Nephron progenitor cell (in vitro differentiated cells): Measurements from ENCODE around the gene HGF.

Source experiments
- DNase-seq: peaks from one replicate; pipeline ENCODE4 v3.0.0; 2021
- H3K27ac Mint-ChIP-seq: 2 replicates; pipeline ENCODE4 v1.8.0; 2021; ENCODE audit warnings: mild to moderate bottlenecking, moderate library complexity, mixed read lengths
- H3K27me3 Mint-ChIP-seq: 2 replicates; pipeline ENCODE4 v1.8.0; 2021; ENCODE audit warnings: mild to moderate bottlenecking, low read depth, mixed read lengths; ENCODE audit not compliant: poor library complexity
- H3K36me3 Mint-ChIP-seq: 2 replicates; pipeline ENCODE4 v1.8.0; 2021; ENCODE audit warnings: low read depth, mixed read lengths
- H3K4me1 Mint-ChIP-seq: 2 replicates; pipeline ENCODE4 v1.8.0; 2021; ENCODE audit warnings: mixed read lengths
- H3K4me3 Mint-ChIP-seq: 2 replicates; pipeline ENCODE4 v1.8.0; 2021; ENCODE audit warnings: mild to moderate bottlenecking, moderate library complexity, mixed read lengths
- H3K9me3 Mint-ChIP-seq: 2 replicates; pipeline ENCODE4 v1.8.0; 2021; ENCODE audit warnings: mild to moderate bottlenecking, moderate library complexity, mixed read lengths
- CTCF ChIP-seq: fragments of 200-600 bp; sonication (generic); IDR thresholded peaks from 2 replicates; pipeline ENCODE4 v1.5.0; 2021; ENCODE audit warnings: antibody characterized with exemption

The HGF gene

GRCh38 chr7:81753392-81753791 is 16.5 kb downstream of the HGF start:
- TF ChIP-seq CTCF, result no peak
- Mint-ChIP-seq H3K36me3 (no peaks in the 10 kb centered on the region), H3K4me1 (peaks cover 8% of the 10 kb centered on the region), H3K9me3 (no peaks in the 10 kb centered on the region), H3K27ac (no peak overlapping the region), H3K27me3 (no peaks in the 10 kb centered on the region), H3K4me3 (no peak overlapping the region)
- DNase-seq, result no peak

DNA sequence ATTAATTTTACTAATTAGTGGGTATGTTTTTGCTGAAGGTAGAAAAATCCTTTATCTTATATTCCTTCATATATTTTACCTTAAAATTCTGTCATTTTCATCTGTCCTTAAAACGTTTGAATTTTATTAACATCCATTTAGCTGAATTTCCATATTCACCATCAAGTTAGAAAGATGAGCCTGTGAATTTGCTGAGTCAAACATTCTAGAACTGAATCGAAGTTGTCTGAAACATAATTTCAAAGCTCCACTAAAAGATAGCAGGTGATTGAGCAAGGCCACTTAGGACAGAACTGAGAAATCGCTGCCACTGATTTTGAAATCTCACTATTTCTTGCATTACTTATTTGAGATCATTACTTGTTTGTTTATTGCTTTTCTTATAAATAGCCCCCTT is 17.5 kb downstream of the HGF start:
- Mint-ChIP-seq H3K36me3 (no peaks in the 10 kb centered on the region), H3K27ac (peak overlapping the region; percentile 5), H3K9me3 (no peaks in the 10 kb centered on the region), H3K27me3 (no peaks in the 10 kb centered on the region), H3K4me3 (no peak overlapping the region), H3K4me1 (peaks cover 8% of the 10 kb centered on the region)
- DNase-seq, result no peak
- TF ChIP-seq CTCF, result no peak

DNA sequence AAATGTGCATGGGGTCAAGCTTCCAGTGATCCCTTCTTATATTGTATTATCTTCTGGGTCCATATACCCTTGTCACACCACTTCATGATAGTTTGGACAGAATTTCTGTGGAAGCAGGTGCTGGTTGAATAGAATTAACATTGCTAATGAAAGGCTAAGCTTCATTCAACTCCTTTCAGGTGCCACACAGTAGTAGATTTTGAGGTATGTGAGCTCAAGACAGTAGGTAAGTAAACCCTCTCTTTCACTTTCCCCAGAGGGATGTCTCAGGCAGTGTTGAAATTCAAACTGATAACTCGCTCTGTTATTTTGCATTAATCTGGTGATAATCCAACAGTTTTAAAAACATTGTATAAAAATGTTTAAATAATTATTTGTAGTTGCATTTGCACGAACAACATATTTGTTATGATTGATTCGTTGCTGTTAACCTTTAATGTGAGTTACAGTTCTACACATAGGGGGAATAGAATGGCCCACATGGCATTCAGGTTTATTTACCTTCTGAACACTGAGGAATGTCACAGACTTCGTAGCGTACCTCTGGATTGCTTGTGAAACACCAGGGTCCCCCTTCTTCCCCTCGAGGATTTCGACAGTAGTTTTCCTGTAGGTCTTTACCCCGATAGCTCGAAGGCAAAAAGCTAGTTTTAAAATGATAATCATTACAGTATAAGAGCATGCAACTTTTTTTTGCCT is 18.1 kb downstream of the HGF start:
- Mint-ChIP-seq H3K4me1 (peaks cover 8% of the 10 kb centered on the region), H3K9me3 (no peaks in the 10 kb centered on the region), H3K27me3 (no peaks in the 10 kb centered on the region), H3K27ac (no peak overlapping the region), H3K36me3 (no peaks in the 10 kb centered on the region), H3K4me3 (no peak overlapping the region)
- no peak for DNase-seq
- no peak for TF ChIP-seq CTCF

DNA sequence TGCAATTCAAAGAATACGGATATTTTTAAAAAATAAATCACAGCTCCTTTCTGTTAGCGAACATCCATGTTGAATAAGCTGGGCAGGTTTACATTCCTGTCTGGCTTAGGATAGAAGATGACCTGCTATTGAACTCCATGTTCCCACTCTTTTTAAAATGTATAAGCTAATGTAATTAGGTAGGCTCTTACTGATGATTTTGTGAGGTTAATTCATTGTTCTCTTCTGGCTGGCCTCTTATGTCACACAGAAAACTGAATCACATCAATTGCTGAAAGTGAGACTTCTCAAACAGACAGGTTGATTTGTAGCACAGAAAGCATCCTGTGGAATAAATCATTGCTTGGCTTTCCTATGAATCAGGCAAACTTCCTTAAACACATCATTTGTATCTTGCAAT is 24.2 kb downstream of the HGF start:
- Mint-ChIP-seq H3K27me3 (no peaks in the 10 kb centered on the region), H3K27ac (no peak overlapping the region), H3K36me3 (no peaks in the 10 kb centered on the region), H3K9me3 (no peaks in the 10 kb centered on the region), H3K4me1 (peaks cover 37% of the 10 kb centered on the region), H3K4me3 (no peak overlapping the region)
- DNase-seq, result no peak
- no peak for TF ChIP-seq CTCF

GRCh38 chr7:81744389-81744788 is 25.5 kb downstream of the HGF start:
- no peak overlapping the region for H3K4me3 Mint-ChIP-seq
- no peaks in the 10 kb centered on the region for H3K27me3 Mint-ChIP-seq
- no peak for DNase-seq
- no peaks in the 10 kb centered on the region for H3K36me3 Mint-ChIP-seq
- H3K9me3 Mint-ChIP-seq, result no peaks in the 10 kb centered on the region
- H3K4me1 Mint-ChIP-seq, result peaks cover 37% of the 10 kb centered on the region
- TF ChIP-seq CTCF, result no peak
- no peak overlapping the region for H3K27ac Mint-ChIP-seq

DNA sequence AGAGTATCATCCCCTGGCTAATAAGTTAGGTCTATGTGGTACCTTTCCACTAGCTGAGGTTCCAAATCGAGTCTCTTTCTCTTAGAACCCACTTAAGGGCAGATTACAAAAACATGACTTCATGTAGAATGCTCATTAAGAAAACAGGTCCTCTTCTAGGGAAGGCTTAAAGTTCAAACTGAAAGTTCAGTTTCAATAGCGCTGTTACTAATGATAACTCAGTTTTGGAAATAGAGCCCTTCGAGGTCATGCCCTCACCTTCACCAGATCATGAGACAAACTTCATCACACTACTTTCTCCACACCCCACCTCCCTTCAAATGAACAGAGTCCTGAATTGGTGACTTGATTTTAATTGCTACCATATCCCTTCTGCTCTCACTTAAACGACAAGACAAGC is 26.2 kb downstream of the HGF start:
- Mint-ChIP-seq H3K4me1 (peaks cover 37% of the 10 kb centered on the region), H3K27ac (no peak overlapping the region), H3K4me3 (no peak overlapping the region), H3K9me3 (no peaks in the 10 kb centered on the region), H3K36me3 (no peaks in the 10 kb centered on the region), H3K27me3 (no peaks in the 10 kb centered on the region)
- DNase-seq, result no peak
- no peak for TF ChIP-seq CTCF
